Upper lobe of left lung (tissue), 4 donors: Measurements from ENCODE around the gene SVIL.

ENCODE experiments used
- POLR2A ChIP-seq, 4 donors: fragments of 450-650 bp; IDR thresholded peaks; one replicate each; pipeline ENCODE4 v1.5.1; 2016 to 2017; ENCODE audit warnings: antibody characterized with exemption in 4 of 4, mild to moderate bottlenecking in 2 of 4
- TF ChIP-seq, protein P1 (sequence below), 6 experiments: fragments of 450-650 bp in 4 of 6; fragments of 200-600 bp in 2 of 6; sonication (generic) in 2 of 6; IDR thresholded peaks; one replicate each; pipeline ENCODE4 v1.5.1; 2016 to 2019; ENCODE audit warnings: antibody characterized with exemption in 6 of 6

DNA sequence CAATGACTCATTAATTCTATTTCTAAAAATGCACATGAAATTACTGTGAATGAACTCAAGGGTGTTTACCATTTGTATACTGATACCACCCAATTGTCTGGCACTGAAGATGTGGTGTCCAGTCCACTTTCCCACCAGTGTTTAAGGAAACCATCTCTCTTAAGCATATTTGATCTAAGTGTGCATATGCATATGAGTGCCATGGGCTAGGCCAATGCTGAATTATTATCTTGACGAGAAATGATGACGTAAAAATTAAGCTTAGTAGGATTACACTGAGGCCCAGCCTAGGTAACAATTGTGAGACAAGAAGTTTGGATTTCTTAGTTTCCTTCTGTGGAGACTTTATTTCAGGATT, 59.7 kb downstream of the SVIL start:
- TF ChIP-seq, protein P1, sequence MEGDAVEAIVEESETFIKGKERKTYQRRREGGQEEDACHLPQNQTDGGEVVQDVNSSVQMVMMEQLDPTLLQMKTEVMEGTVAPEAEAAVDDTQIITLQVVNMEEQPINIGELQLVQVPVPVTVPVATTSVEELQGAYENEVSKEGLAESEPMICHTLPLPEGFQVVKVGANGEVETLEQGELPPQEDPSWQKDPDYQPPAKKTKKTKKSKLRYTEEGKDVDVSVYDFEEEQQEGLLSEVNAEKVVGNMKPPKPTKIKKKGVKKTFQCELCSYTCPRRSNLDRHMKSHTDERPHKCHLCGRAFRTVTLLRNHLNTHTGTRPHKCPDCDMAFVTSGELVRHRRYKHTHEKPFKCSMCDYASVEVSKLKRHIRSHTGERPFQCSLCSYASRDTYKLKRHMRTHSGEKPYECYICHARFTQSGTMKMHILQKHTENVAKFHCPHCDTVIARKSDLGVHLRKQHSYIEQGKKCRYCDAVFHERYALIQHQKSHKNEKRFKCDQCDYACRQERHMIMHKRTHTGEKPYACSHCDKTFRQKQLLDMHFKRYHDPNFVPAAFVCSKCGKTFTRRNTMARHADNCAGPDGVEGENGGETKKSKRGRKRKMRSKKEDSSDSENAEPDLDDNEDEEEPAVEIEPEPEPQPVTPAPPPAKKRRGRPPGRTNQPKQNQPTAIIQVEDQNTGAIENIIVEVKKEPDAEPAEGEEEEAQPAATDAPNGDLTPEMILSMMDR (IDR thresholded peaks at IDR 0.05), result no peak
- no peak for TF ChIP-seq POLR2A (IDR thresholded peaks at IDR 0.05)
